DMS114 treated with DMSO at 0.1 percent for 48 hours (cell line): ENCODE measurements around the gene EPB41L5.

ENCODE experiments used
- DNase-seq: peaks from one replicate; lab custom pipeline; 2025; ENCODE audit not compliant: unreplicated experiment; lab: John Stamatoyannopoulos, UW

Gene EPB41L5

DNA sequence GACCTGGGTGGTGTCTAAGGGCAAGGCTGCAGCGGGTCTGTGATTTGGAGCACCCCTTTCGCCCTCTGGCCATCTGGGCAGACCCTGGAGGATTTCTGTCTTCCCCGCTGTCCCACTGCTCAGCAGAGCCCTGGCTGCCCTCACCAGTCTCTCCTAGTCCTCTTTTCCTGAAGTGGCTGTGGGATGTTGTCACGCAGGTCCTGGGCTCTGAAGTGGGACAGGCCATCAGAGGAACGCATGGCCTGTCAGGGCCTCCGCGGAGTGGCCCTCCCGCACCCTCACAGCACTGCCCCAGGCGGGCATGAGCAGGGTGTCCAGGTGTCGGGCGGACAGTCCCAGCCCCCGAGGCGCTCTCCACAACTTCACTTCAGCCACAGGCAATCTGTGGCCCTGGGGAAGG lies 211.4 kb downstream of the EPB41L5 start:
- DNase-seq, result no peak

DNA sequence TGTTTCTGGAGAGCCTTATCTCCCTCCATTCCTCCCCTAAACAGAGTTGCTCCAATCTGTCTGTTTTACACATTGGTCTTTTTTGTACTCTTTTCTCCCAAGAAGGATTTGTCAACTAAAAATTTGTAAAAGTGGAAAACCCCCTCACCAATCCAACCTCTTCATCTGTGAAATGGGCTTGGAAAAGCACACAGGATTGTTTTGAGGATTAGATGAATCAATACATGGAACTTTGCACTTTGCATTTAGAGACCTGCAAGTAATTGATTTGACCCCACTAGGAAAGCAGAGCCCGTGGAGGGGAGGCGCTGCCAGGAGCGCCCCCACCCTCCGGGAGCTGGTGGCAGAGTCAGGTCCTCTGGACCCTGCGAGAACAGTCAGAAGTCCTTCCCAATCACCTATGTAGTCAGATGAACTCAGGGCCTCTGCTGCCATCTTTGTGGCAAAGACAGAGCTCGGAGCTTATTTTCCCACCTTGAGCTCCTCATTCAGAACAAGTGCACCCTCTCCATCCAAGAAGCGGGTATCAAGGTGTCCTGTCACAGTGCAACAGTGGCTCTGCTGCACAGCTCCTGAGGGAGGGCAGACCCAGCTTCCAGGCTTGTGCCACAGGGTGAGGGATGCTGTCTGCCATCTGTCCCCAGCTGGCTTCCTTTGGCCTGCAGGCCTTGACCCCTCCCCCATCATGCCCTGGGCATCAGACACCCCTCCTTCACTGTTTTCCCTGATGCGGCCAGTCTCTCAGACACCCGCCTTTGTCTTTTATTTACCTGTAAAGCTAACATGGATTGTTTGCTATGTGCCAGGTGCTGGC lies 212.1 kb downstream of the EPB41L5 start:
- DNase-seq, result no peak

DNA sequence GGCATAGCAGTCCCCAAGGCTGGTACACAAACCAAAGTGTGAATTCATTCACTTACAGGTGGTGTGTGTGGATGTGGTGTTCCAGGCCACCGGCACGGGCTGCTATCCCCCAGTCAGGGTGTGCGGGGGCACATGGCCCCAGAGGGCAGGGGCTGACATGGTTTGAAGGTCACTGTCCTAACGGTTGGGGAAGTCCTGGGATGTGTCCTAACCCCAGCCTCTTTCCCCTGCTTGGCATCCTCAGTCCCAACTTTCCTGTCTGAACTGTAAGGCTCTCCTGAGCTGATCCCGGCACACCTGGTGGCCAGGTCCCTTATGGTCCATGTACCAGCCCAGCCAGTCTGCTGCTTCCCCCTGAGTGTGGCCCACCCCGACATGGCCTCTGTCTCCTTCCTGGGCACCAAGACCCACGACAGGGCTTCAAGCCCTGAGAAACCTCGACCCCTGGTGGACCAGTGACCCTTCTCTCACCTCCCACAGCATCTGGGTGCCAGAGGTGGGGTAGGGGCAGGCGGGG lies 212.7 kb downstream of the EPB41L5 start:
- no peak for DNase-seq

DNA sequence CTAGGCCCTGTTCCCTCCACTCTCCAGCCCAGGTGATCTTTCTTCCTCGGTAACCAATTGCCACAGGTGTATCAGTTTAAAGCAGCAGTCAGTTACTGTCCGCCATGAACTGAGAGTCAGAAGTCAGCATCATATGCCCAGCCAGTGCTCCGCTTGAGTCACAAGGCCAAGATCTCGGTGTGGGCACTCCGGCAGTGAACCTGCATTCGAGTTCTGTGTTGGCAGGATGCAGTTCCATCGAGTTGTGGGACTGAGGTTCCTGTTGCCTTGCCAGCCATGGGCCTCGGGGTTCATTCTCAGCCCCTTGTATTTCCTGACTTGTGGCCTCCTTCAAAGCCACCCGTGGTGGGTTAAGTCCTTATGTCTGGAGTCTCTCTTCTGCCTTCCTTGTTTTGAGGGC lies 213.4 kb downstream of the EPB41L5 start:
- no peak for DNase-seq

DNA sequence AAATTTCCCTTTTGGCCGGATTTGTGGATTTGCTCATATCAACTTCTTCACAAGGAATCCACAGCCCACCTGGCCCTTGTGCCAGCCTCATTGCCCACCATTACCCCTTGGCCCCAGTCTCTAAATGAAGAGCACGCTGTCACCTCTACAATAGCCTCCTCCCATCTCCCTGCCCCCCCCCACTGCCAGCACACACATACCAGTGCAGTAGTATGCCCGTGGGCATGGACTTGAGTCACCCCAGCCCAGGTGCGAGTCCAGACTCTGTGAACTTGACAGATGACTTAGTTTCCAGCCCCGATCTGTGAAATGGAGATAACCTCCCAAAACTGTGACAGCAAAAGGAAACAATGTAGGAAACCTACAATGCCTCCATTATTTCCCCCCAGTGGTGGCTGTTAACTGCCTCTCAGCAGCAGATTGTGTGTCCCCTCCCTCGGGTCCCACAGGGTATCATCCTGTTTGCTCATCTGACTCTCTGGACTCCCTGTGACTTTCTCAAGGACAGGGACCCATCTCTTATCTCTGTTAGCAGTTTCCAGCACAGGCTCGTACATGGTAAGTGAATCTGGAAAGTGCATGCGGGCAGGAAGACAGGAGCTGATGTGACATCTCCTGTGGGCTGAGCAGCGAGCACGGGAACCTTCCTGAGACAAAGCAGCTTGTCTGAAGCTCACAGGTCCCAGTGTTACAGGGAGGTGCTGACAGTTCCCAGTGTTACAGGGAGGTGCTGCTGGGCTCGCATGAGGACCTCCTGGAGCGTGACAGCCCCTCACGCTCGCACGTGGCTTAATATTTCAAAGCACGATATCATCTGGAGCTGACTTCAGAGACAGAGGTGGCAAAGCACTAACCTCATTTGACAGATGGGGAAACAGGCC lies 214.5 kb downstream of the EPB41L5 start:
- DNase-seq, result no peak

DNA sequence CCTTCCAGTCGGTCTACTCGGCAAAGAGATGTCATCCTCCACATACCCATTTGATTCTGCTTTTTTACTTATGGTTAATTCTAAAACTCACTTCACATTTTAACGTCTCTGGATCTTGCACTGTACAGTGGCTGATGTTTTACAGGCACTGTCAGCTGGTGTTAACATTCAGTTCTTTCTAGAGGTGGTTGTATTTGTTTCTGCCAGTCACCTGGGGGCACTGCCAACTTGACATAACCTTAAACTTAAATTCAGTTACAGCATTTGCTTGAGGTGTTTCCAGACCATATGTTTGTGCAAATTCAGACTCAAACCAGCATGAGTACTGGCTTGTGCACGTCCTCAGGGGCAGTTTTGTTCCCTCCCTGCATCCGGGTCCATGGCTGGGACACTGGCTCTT lies 215.6 kb downstream of the EPB41L5 start:
- no peak for DNase-seq
